Thymus (tissue), 11 donors: ENCODE measurements around the gene ESPNL. TPM values are rescaled to one million over a fixed set of nuclear protein-coding genes. Genes with fewer than 3 reads are reported as not detected.

ENCODE experiments used
- DNase-seq, 9 donors: peaks; one replicate each; pipeline ENCODE4 v3.0.0-alpha.2; 2013; ENCODE audit warnings: low spot score in 9 of 9, low read depth in 6 of 9, missing footprints in 1 of 9
- H3K27ac ChIP-seq, 2 donors: one replicate each; pipeline ENCODE4 v1.5.1; 2013; ENCODE audit warnings: control low read depth in 1 of 2, low read depth in 1 of 2, low read length in 1 of 2, mild to moderate bottlenecking in 1 of 2, moderate library complexity in 1 of 2
- H3K27me3 ChIP-seq, 2 donors: one replicate each; pipeline ENCODE4 v1.5.1; 2013; ENCODE audit warnings: low read length in 1 of 2; ENCODE audit not compliant: control insufficient read depth in 2 of 2, insufficient read depth in 1 of 2
- H3K36me3 ChIP-seq, 2 donors: one replicate each; pipeline ENCODE4 v1.5.1; 2013; ENCODE audit warnings: low read length in 1 of 2, mild to moderate bottlenecking in 1 of 2, moderate library complexity in 1 of 2; ENCODE audit not compliant: control insufficient read depth in 2 of 2, insufficient read depth in 2 of 2
- H3K4me1 ChIP-seq, 2 donors: one replicate each; pipeline ENCODE4 v1.5.1; 2013; ENCODE audit warnings: low read length in 2 of 2; ENCODE audit not compliant: control insufficient read depth in 2 of 2, insufficient read depth in 2 of 2
- H3K4me3 ChIP-seq, 2 donors: one replicate each; pipeline ENCODE4 v1.5.1; 2013; ENCODE audit warnings: low read length in 2 of 2, control low read depth in 1 of 2, mild to moderate bottlenecking in 1 of 2
- H3K9me3 ChIP-seq, 2 donors: one replicate each; pipeline ENCODE4 v1.5.1; 2013; ENCODE audit warnings: low read length in 1 of 2, mild to moderate bottlenecking in 1 of 2; ENCODE audit not compliant: control insufficient read depth in 2 of 2, insufficient read depth in 1 of 2
- WGBS: extraction: QIAGEN DNeasy Blood & Tissue Kit; methylation state at CpG from one replicate; pipeline ENCODE4 v1.1.7; 2013; 5-methylcytosine and 5-hydroxymethylcytosine counted together
- polyA plus RNA-seq: library from polyadenylated mRNA; stranded (reverse); fragments of 200-250 nt; gene quantifications from one replicate; pipeline ENCODE4 v1.2.3, GENCODE V29; 2013
- total RNA-seq: library from RNA; stranded (reverse); fragments of 120-200 nt; gene quantifications from one replicate; pipeline ENCODE4 v1.2.4, GENCODE V29; 2013
- donor health status: healthy.

ESPNL gene
- total and polyA plus RNA-seq, 2 donors = 0.66 to 1.5 TPM

- no peak overlapping the region for H3K4me3 ChIP-seq
- DNase-seq = no peak
- 68% methylated on average over 15 of the region's 15 CpGs for WGBS
These were observed 62.8 kb downstream of the ESPNL start for GRCh38 chr2:238162846-238163441.

GRCh38 chr2:238163481-238164198, 63.5 kb downstream of the ESPNL start:
- no peak overlapping the region for H3K4me3 ChIP-seq
- no peak for DNase-seq
- H3K9me3 ChIP-seq = no peaks in the 10 kb centered on the region
- peaks cover 8 to 19% of the 10 kb centered on the region in 2 donors for H3K36me3 ChIP-seq
- H3K27me3 ChIP-seq = peaks cover 44 to 67% of the 10 kb centered on the region in 2 donors
- peaks cover 8 to 19% of the 10 kb centered on the region in 2 donors for H3K4me1 ChIP-seq
- H3K27ac ChIP-seq = no peak overlapping the region
- WGBS = 4% methylated on average over 95 of the region's 95 CpGs

More at GRCh38 chr2:238162846-238163441, 62.8 kb downstream of the ESPNL start:
- Histone ChIP-seq H3K9me3 (no peaks in the 10 kb centered on the region), H3K36me3 (peaks cover 6 to 13% of the 10 kb centered on the region in 2 donors), H3K27me3 (peaks cover 51 to 73% of the 10 kb centered on the region in 2 donors), H3K4me1 (peaks cover 8 to 23% of the 10 kb centered on the region in 2 donors), H3K27ac (no peak overlapping the region)

- no peak for DNase-seq
- 97% methylated on average over 8 of the region's 8 CpGs for WGBS
- Histone ChIP-seq H3K4me1 (peaks cover 0 to 11% of the 10 kb centered on the region in 2 donors), H3K27ac (no peak overlapping the region), H3K9me3 (no peaks in the 10 kb centered on the region), H3K4me3 (no peak overlapping the region), H3K27me3 (peaks cover 34 to 58% of the 10 kb centered on the region in 2 donors), H3K36me3 (peaks cover 20 to 31% of the 10 kb centered on the region in 2 donors)
These were observed 64.8 kb downstream of the ESPNL start for GRCh38 chr2:238164906-238165287.

GRCh38 chr2:238165288-238165921, 65.3 kb downstream of the ESPNL start:
- Histone ChIP-seq H3K27ac (no peak overlapping the region), H3K36me3 (peaks cover 24 to 37% of the 10 kb centered on the region in 2 donors), H3K4me3 (no peak overlapping the region), H3K27me3 (peaks cover 30 to 53% of the 10 kb centered on the region in 2 donors), H3K4me1 (peaks cover 0 to 6% of the 10 kb centered on the region in 2 donors), H3K9me3 (no peaks in the 10 kb centered on the region)
- 97% methylated on average over 12 of the region's 12 CpGs for WGBS
- DNase-seq = no peak

GRCh38 chr2:238166391-238167343, 66.5 kb downstream of the ESPNL start:
- Histone ChIP-seq H3K9me3 (no peaks in the 10 kb centered on the region), H3K36me3 (peaks cover 35 to 47% of the 10 kb centered on the region in 2 donors), H3K27ac (no peak overlapping the region), H3K4me1 (peaks cover 0 to 4% of the 10 kb centered on the region in 2 donors), H3K4me3 (no peak overlapping the region), H3K27me3 (peaks cover 30 to 40% of the 10 kb centered on the region in 2 donors)
- no peak for DNase-seq
- WGBS = 95% methylated on average over 24 of the region's 24 CpGs

- 96% methylated on average over 7 of the region's 7 CpGs for WGBS
- Histone ChIP-seq H3K4me3 (no peak overlapping the region), H3K4me1 (peaks cover 0 to 4% of the 10 kb centered on the region in 2 donors), H3K36me3 (peaks cover 39 to 53% of the 10 kb centered on the region in 2 donors), H3K27me3 (peaks cover 25 to 34% of the 10 kb centered on the region in 2 donors), H3K27ac (no peak overlapping the region), H3K9me3 (no peaks in the 10 kb centered on the region)
- no peak for DNase-seq
These were observed 67.2 kb downstream of the ESPNL start for GRCh38 chr2:238167344-238167715.

- Histone ChIP-seq H3K27ac (no peak overlapping the region), H3K36me3 (peaks cover 44 to 58% of the 10 kb centered on the region in 2 donors), H3K4me3 (no peak overlapping the region), H3K9me3 (no peaks in the 10 kb centered on the region), H3K4me1 (peaks cover 0 to 4% of the 10 kb centered on the region in 2 donors), H3K27me3 (peaks cover 20 to 29% of the 10 kb centered on the region in 2 donors)
- 93% methylated on average over 8 of the region's 8 CpGs for WGBS
- no peak for DNase-seq
These were observed 67.6 kb downstream of the ESPNL start for GRCh38 chr2:238167761-238168160.

- no peak overlapping the region for H3K27ac ChIP-seq
- no peak overlapping the region for H3K4me3 ChIP-seq
- peaks cover 0 to 4% of the 10 kb centered on the region in 2 donors for H3K4me1 ChIP-seq
- no peak for DNase-seq
- no peaks in the 10 kb centered on the region for H3K9me3 ChIP-seq
- peaks cover 14 to 23% of the 10 kb centered on the region in 2 donors for H3K27me3 ChIP-seq
- H3K36me3 ChIP-seq = peaks cover 50 to 64% of the 10 kb centered on the region in 2 donors
- 97% methylated on average over 13 of the region's 13 CpGs for WGBS
These were observed 68.3 kb downstream of the ESPNL start for GRCh38 chr2:238168196-238169047.
